GM19452 (cell line): ENCODE results near the gene PPP1R1C.
"Not testable (repeated sequence)": the region's sequence is repeated elsewhere in the genome, so short reads cannot be mapped to it uniquely, and the experiment has no call there.

Experiments
- ATAC-seq: cut with Tn5 transposase; IDR thresholded peaks from one replicate; pipeline ENCODE4 v1.9.1; 2021; ENCODE audit not compliant: unreplicated experiment

Gene PPP1R1C

DNA sequence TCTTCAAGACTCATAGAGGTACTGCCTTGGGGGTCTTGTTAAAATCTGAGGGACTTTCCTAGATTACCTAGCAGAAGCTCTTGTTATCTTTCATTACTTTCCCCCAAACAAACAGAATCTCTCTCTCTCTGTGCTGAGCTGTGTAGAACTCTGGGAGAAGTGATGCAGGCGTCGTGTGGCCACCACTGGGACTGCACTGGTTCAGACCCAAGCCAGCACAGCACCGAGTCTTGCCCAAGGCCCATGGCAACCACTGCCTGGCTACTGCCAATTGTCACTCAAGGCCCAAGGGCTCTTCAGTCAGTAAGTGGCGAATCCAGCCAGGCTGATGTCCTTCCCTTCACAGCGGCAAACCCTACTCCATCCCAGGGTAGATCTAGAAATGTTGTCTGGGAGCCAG is 28.6 kb downstream of the PPP1R1C start:
- ATAC-seq: no peak

DNA sequence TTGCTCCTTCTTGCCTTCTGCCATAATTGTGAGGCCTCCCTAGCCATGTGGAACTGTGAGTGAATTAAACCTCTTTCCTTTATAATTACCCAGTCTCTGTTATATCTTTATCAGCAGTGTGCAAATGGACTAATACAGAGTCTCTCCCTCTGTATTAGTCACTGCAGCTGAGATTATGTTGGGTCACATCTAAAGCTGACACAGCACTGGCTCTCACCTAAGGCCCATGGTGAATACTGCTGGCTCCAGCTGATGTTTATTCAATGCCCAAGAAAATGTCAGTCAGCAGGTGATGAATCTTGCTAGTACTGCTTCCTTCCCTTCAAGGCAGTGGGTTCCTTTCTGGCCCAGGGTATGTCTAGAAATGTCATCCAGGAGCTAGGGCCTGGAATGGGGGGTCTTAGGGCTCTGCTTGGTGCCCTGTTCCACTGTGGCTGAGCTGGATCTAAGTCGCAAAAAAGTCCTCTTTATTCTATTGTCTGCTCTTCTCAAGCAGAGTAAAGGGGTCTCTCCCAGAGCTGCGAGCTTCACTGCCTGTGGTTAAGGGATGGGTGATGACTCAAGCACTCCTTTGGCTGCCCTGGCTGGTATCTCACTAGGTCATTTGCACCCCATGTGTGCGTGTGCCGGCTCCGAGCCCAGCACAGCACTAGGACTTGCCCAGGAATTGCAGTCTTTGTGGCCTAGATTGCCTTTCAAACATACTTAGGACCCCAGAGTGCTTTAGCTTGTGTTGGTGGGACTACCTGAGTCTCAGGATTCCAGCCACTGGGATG is 29.9 kb downstream of the PPP1R1C start:
- no peak for ATAC-seq

DNA sequence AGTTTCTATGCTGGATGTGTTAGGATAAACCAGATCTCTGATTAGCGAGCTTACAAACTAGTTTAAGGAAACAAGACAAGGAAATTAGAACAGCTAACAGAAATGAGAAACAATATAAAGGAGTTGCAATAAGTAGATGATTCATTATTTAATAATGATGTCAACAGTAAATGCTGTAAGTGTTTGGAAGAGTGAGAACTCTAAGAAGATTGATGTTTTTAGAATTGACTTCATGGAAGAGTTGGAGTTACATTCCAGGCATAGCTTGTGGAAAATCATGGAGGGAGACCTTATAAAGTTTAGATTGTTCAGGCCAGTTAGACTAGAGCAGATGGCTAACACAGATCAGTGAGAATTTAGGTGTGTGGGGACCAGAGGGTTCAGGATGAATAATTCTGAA is 32.6 kb downstream of the PPP1R1C start:
- ATAC-seq: no peak

DNA sequence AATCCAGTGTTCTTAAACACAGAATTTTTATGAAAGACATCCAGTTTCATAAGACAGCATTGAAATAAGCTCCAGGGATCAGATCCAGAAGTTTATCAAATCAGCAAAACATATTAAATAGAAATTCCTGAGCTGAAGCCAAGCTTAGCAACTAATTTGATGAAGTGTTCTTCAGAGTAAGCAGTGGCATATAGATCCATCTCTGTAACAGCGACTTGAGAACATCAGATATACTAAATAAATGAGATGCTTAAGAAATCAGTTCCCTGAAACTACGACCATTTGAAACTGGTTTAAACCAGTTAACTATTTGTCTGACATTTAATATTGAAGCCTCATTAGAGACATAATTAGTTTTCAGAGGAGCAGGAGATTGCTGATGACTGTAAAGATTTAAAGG is 34.1 kb downstream of the PPP1R1C start:
- ATAC-seq: no peak

DNA sequence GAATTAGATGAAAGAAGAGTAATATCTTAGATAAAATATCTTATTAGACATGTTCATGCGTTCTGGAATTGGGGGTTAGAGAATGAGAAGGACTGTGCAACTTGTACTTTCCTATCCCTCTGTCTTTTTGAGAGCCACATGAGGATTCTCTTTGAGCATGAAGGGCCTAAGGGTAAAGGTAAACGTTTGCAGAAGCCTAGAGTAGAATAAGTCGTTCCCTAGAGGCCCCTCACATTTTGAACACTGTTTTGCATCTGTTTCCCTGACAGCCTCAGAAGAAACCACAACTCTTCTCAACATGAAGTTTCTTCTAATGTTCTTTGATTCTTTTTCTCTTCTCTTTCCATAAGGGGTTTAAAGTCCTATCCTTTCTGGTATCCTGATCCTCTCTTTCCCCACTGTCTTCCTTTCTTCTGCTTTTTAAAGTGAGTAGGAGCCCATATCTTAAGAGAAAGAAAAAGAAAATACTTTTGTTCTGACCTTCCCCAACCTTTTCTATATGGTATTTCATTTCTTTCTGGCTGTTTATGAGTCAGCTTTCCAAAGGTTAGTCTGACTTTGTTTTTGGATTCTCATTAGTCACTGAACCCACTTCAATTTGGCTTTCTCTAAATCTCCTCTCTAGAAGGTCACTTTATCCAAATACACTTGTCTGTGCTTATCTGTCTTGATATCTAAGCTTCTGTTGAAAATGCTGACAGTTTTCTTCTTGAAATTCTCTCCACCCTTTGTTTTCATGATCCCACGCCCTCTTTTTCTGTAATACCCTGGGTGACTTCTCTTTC is 34.8 kb downstream of the PPP1R1C start:
- ATAC-seq: no peak

DNA sequence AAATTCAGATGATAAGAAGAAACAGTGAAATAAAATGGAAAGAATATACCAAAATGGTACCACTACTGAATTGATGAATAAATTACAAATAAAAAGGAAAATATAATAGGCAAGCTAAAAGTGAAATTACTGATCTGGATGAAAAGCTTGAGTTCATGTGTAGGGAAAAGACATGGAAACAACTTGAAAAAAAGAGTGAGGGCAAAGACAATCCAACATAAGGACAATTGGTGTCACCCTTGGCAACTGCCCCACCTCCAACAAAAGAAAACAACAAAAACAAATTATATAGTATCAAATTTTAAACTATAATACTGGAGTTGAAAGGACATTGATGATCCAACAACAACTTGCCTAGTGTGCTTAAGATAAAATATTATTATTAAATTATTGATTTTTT is 37.6 kb downstream of the PPP1R1C start:
- no peak for ATAC-seq

DNA sequence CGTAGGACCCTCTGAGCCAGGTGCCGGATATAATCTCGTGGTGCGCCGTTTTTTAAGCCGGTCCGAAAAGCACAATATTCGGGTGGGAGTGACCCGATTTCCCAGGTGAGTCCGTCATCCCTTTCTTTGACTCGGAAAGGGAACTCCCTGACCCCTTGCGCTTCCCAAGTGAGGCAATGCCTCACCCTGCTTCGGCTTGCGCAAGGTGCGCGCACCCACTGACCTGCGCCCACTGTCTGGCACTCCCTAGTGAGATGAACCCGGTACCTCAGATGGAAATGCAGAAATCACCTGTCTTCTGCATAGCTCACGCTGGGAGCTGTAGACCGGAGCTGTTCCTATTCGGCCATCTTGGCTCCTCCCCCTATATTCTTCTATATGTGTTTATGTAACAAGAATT is 45.2 kb downstream of the PPP1R1C start:
- ATAC-seq: not testable (repeated sequence)

DNA sequence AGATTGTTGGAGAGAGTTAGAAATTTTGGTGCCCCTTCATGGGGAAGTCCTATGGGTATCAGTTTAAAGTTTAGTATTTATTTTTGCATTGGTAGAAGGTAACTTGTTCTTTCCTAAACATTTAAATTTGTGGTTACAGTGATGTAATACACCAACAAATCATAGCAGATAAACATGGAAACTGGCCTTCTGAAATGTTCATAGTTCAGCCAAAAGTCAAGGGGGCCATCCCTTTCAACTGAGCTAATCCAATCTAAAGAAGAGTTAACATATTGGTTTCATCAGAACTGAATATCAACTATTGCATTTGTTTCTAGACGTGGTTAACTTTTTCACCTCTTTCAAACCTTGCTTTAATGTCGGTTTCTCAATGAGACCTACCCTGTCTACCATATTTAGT is 46.3 kb downstream of the PPP1R1C start:
- no peak for ATAC-seq

DNA sequence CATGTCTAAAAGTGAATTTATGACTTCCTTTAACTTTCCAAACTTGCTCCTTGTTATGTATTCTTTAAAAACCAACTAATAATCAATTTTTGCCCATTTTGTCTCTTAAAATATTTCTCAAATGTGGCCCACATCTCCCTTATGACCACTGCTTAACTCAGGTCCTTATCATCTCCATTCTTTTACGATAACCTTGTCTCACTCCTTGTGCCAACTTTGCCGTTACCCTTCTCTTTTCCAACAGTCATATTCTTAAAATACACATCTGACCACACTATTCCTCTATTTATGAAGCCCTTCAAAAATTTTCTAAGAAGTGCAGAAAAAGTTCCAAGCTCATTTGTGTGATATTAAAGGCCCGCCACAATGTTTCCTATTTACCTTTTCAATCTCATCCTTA is 47.8 kb downstream of the PPP1R1C start:
- no peak for ATAC-seq

DNA sequence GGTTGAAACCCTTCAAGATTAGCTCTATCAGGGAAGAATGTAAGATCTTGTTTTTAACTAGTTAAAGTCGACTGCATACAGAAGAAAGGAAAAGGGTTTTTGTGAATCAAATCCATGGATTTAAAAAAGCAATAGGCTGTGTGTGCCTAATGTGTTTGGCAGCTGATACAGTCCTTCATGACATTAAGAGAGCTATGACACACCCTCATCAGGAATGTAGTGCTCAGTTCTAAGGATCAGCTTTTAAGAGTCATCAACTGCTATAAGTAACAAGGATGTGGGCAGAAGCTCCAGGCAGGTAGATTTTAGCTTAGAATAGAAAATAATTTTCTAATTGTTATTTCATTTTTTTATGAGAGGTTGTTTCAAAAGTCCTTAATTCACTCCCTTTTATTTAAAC is 52.9 kb downstream of the PPP1R1C start:
- ATAC-seq: no peak

DNA sequence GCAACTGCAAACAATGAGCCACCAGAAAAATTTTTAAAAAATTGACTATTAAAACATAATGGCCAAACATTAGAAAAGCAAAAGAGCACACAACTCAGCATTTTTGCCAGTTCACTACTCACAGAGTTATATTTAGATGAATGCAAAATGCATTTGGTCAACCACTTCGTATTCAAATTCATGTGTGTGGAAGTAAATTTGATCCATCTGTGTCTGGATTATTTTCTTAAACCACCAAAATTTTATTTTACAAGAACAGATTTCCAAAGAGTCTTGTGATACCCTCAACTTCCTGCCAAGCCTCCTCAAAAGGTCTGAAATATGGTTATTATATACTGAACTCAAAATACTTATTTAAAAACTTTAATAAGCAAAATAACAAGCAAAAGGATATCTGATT is 57.4 kb downstream of the PPP1R1C start:
- no peak for ATAC-seq

DNA sequence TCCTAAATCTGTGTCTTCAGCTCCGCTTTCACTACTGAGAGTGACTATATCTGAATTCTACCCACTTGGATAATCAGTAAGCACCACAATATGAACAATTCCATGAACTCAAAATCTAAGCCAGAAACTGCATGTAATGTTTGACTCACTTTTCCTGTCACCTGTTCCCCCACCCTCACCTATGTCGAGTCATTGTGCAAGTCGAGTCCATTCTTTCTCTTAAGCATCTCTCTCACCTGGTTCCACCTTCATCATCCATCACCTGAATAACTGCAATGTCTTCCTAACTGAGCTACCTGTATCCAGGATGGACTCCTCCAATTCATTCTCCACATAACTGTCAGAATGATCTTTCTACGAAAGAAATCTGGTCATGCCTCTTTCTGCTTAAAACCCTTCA is 58.2 kb downstream of the PPP1R1C start:
- no peak for ATAC-seq

DNA sequence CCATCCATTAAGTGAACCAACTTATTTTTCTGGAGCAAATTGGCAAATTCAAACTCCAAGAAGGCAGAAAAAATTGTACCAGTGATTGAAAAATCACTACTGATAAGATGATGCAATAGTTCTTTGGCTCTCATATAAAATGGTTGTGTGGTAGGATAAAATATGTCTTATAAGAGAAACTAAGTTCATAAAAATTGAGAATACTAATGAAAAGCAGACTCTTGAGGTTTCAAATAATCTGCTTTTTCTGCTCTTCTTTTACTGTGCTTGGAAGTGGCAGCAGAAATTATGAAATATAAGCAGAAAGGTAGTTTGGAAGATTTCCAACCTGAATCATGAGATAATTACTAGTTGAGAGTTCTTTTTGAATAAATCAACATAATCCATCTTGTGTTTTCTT is 61.9 kb downstream of the PPP1R1C start:
- ATAC-seq: no peak

DNA sequence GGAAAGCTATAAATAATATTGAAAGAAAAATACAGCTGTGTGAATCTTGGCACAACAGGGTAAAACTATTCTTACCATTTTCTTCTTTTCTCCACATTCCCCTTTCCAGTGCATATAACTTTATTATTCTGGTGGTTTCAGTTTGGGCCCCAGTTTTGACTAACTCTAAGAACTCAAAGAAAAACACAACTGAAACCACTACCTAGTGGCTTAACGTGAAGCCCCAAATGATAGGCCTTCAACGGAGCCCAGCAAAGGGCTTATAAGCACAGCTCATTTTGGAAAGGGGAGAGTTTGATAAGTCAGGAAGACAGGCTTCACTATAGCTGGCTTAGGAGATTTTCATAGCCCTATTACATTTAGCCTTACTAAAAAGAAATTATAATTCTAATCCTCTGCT is 62.4 kb downstream of the PPP1R1C start:
- no peak for ATAC-seq

DNA sequence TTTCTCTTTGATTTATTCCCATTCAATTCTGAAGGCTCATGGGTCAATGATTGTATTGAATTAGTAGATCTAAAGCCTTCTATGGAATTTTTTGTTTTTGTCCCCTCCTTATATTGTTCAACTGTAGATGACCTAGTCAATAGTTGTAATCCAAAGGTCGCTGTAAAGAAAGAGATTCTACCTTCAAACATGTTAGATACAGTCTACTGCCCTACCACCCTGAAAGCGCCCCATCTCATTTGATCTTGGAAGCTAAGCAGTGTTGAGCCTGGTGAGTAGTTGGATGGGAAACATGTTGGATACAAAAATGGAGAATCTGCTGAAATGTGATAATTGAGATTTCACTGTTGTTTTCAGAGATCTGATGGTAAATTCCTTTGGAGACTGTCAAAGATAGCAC is 63.0 kb downstream of the PPP1R1C start:
- ATAC-seq: no peak

DNA sequence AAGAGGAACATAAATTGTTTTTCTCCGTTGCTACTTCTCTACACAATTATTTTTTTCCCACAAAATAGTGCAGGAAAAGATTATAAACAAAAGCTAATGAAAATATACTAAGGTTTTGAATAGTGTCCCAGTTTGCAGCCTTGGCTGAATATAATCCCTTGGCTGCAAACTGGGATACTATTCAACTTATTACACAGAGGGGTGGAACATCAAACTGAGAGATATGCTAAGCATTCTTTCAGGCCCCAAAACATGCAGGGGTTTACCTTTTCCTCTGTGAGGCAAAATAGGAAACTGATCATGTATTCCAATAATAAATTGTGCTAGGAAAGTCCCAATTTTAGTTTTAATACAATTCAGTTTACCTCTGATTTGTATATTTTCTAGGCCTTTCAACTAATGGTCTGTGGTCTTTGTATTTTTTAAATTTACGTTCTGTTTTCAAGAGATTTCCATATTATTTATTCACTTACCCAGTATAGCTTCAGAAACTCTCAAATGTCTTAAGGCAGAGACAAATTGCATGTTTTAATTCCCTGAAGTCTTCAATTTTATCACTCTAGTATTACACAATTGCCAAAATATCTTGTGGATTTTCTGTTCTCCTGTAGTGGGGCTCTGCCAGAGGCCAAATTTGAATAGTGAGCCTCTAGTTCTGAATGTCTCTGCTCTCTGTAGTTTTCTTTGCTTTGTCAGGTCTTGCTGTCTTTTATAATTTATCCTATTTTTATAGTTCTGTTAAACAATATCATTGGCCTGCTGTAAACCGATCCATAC is 63.9 kb downstream of the PPP1R1C start:
- no peak for ATAC-seq

DNA sequence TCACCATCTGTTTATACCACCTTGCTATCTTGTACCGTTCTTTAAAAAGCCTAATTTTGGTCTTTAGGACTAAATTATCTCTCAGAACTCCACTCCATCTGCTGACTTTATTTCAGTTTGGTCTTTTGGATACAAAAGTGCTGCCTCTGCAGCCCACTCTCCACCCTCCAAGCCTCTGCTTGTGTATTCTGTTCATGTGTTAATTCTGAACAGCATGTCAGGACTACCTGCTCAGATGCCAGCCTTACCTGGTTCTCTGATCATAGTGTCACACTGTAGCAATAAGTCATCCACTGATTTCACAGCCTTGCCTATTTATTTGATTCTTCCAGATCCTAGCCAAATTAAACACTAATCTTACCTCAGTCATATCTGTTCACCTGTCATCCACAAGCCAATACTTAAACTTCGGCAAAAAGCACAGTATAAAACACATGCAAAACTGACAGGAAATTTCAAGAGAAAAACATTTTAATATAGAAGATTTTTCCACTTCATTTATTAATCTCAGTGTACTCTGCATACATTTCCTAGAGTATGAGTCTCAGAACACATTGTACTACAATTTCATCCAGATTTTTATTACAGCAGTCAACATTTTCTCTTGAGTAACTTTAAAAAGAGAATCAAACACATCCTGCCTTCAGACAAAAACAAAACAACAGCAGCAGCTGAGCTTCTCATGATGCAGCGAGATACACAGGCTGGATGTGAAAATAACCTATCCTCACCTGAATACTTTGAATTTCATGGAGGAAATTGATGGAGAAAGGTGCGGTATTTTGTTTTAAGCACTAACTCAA is 64.9 kb downstream of the PPP1R1C start:
- ATAC-seq: no peak

DNA sequence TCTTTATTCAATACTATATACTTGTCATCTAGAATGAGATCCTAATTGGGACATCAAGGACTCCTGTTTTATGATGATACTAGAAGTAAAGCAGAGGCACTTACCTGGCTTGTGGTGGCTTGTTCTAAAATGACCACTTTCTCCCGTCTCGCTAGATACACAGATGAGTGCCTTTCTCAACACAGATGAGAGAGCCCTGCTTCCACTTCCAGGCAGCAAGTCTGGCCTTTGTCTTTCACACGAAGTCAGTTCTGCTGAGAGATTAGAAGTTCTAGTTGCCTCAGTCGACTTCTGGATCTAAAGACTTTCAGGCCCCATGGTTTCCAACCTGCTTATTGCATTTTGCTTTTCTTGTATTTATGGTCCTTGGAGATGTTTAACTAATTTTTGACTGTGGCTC is 70.3 kb downstream of the PPP1R1C start:
- no peak for ATAC-seq

DNA sequence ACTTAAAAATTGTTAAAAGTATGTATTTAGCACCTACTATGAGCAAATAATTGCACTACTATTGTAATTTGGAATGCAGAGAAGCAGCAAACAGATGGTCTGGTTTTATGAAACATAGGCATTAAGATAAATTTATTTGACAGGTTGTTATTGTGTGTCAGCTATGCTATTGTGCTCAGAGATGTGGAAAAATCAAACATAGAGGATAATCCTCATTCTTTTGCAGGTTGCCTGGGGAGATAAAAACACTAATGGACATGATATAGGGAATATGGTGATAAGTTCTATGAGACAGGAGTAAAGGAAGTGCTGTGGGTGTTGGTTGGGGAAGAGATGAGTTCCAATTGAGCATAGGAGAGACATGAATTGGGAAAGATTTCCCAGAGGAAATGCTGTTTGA is 71.3 kb downstream of the PPP1R1C start:
- no peak for ATAC-seq

DNA sequence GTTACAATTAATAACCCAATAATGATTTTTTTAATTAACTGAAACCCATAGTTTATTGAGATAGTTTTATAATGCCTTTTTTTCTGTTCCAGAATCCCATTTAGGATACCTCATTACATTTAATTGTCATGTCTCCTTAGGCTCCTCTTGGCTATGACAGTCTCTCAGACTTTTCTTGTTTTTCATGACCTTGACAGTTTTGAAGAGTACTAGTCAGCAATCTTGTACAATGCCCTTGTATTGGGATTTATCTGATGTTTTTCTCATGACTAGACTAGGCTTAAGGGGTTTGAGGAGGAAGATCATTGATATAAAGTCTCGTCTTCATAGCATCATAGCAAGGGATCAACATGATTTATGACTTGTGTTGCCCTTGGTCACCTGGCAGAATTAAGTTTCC is 72.4 kb downstream of the PPP1R1C start:
- ATAC-seq: no peak

DNA sequence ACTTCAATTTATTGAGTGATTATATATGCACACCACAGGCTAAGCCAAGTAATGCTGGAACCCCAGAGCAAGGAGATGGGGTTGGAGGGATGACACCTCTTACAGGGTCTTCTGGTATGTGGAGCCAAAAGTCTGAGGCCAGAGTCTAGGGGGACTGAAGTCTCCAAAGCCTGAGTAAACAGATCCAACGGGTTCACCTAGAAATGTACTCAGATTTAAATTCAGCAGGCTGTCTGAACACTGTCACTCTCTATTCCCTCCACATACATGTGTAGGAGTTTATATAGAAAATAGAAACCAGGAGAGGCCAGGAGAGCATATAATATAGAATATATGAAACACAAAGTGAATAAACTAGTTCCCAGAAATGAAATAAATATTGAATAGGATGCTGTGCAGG is 76.1 kb downstream of the PPP1R1C start:
- ATAC-seq: no peak
